Tongue (tissue), 2 donors: ENCODE measurements around the gene SPTA1. TPM values are rescaled to one million over a fixed set of nuclear protein-coding genes. Genes with fewer than 3 reads are reported as not detected.

Experiments
- DNase-seq: peaks from one replicate; pipeline ENCODE4 v3.0.0-alpha.2; 2015
- total RNA-seq: library from RNA; depleted of rRNA; stranded (reverse); fragments of >200 nt; gene quantifications from one replicate; pipeline ENCODE4 v1.2.3, GENCODE V29; 2014

Gene SPTA1
- total RNA-seq, 1 donor from 2014 or later = 7.1 TPM

DNA sequence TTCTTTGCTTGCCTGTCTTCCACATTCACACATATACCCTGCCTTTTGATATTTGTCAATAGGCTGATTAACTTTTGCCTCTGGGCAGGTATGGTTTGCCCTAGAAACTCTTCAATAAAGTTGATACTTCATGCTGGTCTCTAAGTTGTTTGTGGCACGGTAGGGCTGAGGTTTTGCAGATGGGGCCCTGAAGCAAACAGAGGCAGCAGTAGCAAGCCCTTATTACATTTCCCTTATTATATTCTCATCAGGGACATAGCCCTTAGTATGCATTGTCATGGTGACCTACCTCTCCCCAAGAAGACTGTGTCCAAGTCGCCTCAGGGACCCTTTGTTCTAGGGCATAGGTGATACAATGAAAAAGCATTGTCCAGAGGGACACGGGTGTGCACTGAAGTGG, 116.0 kb downstream of the SPTA1 start, which contains the start of gene OR6P1:
Gene OR6P1, minus strand, starts transcription at position 101 of the 400 bp plus-strand sequence. CDS start 6,976 bp downstream, outside the sequence.
- no peak for DNase-seq

DNA sequence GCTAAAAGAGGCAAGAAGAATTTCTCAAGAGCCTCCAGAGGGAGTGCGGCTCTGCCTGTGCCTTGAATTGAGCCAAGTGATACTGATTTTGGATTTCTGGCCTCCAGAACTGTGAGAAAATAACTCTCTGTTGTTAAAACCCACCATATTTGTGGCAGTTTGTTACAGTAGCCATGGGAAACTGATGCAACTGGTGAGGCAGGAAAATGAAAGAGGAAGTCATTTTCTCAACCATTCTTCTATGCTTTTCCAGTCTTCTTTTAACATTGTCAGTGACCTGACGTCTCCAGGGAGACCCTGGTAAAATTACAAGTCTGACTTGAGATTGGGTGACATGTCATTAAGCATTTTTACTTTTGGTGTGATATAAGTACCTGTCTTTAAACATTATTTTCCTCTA, 121.9 kb downstream of the SPTA1 start:
- DNase-seq = no peak

DNA sequence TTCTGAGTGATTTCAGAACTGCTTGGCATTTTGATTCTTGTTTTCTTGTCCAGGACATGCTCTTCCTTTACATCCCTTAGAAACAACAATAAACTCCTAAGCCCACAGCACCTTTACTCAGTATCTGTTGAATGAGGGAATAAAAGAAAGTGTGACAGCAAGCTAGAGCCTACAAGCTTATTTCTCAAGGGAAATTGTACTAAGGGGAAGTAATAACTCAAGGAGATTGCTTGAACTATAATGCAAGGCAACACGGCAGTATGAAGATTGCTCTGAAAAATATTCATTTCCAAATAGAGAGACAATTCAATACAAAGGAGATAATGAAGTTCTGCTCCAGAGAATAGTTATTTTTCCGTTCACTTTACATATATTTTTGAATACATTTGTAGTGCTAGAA, 122.7 kb downstream of the SPTA1 start:
- DNase-seq = no peak

Other genes with a start within 250 kb of the SPTA1 start
- not detected for gene OR10K1, start 224.9 kb downstream of the SPTA1 start, total RNA-seq
- not detected for gene OR10R2, start 214.5 kb downstream of the SPTA1 start, total RNA-seq
- not detected for gene OR6Y1, start 132.3 kb downstream of the SPTA1 start, total RNA-seq
- gene OR6P1, start 116.1 kb downstream of the SPTA1 start, total RNA-seq = not detected
- not detected for gene OR10X1, start 106.8 kb downstream of the SPTA1 start, total RNA-seq
- not detected for gene OR10Z1, start 81.4 kb downstream of the SPTA1 start, total RNA-seq
- not detected for gene OR6K2, start 13.9 kb upstream of the SPTA1 start, total RNA-seq
- gene OR6K3, start 34.0 kb upstream of the SPTA1 start, total RNA-seq = not detected
- gene OR6K6, start 68.0 kb upstream of the SPTA1 start, total RNA-seq = not detected
- not detected for gene OR6N1, start 85.5 kb upstream of the SPTA1 start, total RNA-seq
- gene OR6N2, start 94.5 kb upstream of the SPTA1 start, total RNA-seq = not detected
- gene MNDA, start 144.6 kb upstream of the SPTA1 start, total RNA-seq = 5.9 TPM
- 0.21 TPM for gene PYHIN1, start 244.8 kb upstream of the SPTA1 start, total RNA-seq